Suprapubic skin (tissue), 4 donors: ENCODE results near the gene TESK1.

Experiments used
- CTCF ChIP-seq, 2 donors: fragments of 200-600 bp in 1 of 2; fragments of 450-650 bp in 1 of 2; sonication (generic) in 1 of 2; IDR thresholded peaks; one replicate each; pipeline ENCODE4 v1.5.1; 2016 to 2019; ENCODE audit warnings: antibody characterized with exemption in 2 of 2, mild to moderate bottlenecking in 1 of 2, moderate library complexity in 1 of 2
- EP300 ChIP-seq: sonication (generic); formaldehyde crosslinking; IDR thresholded peaks from one replicate; pipeline ENCODE4 v1.6.1; 2017; ENCODE audit warnings: antibody characterized with exemption
- POLR2AphosphoS5 ChIP-seq, 3 donors: sonication (generic); formaldehyde crosslinking; IDR thresholded peaks; one replicate each; pipeline ENCODE4 v1.6.1; 2017; ENCODE audit warnings: antibody characterized with exemption in 3 of 3

DNA sequence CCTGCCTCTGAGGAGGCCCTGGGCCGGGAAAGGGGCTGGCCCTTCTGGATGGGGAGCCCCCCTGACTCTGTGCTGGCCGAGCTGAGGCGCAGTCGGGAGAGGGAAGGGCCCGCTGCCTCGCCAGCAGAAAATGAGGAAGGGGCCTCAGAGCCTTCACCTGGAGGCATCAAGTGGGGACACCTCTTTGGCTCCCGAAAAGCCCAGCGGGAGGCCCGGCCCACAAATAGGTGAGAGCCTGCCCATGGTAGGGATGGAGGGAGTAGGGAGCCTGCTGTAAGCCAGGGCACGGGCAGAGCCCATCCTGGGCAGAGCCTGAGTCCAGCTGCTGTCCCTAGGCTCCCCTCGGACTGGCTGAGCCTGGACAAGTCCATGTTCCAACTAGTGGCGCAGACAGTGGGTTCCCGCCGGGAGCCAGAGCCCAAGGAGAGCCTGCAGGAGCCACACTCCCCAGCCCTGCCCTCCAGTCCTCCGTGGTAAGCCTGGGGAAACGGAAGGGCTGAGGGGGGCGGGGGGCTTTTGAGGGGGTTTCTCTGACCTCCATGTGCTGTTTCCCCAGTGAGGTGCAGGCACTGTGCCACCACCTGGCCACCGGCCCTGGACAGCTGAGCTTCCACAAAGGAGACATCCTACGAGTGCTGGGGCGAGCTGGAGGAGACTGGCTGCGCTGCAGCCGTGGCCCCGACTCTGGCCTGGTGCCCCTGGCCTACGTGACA, 44.3 kb upstream of the TESK1 start:
- TF ChIP-seq CTCF (IDR thresholded peaks at IDR 0.05): no peak
- no peak for TF ChIP-seq POLR2AphosphoS5 (IDR thresholded peaks at IDR 0.05)
- no peak for TF ChIP-seq EP300
